ENCODE measurements around the gene CER1.

CER1 gene

DNA sequence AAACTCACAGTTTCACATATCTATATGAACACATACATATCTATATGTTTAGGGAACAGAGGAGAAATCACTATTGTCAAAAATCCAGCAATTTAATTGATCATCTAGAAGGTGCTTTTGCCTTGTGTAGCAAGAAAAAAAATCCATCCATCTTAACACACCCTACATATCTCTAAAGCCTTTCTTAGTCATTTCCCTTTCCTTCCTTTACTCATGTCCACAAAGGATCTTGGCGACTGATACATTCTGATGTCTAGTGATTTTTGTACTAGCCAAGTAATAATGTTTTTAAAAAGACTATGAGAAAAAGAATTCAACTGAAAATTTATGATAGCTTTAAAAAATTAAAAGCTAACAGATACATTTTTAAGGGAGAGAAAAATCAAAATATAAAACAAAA, 51.8 kb downstream of the CER1 start:
- peaks cover 5% of the 10 kb centered on the region for H3K79me2 ChIP-seq (ENCODE audit: insufficient read depth, low read length)
- TF ChIP-seq, protein P1, sequence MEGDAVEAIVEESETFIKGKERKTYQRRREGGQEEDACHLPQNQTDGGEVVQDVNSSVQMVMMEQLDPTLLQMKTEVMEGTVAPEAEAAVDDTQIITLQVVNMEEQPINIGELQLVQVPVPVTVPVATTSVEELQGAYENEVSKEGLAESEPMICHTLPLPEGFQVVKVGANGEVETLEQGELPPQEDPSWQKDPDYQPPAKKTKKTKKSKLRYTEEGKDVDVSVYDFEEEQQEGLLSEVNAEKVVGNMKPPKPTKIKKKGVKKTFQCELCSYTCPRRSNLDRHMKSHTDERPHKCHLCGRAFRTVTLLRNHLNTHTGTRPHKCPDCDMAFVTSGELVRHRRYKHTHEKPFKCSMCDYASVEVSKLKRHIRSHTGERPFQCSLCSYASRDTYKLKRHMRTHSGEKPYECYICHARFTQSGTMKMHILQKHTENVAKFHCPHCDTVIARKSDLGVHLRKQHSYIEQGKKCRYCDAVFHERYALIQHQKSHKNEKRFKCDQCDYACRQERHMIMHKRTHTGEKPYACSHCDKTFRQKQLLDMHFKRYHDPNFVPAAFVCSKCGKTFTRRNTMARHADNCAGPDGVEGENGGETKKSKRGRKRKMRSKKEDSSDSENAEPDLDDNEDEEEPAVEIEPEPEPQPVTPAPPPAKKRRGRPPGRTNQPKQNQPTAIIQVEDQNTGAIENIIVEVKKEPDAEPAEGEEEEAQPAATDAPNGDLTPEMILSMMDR (IDR thresholded peaks at IDR 0.05; ENCODE audit: low read length), result no peak
- no peak for TF ChIP-seq EZH2 (IDR thresholded peaks at IDR 0.05; ENCODE audit: borderline replicate concordance, low read length)
- no peak overlapping the region for H3K27ac ChIP-seq (ENCODE audit: low read depth, low read length, poor library complexity, severe bottlenecking)
- H3K4me3 ChIP-seq (ENCODE audit: low read depth, low read length, poor library complexity, severe bottlenecking), result no peak overlapping the region
- H3K9ac ChIP-seq (ENCODE audit: low read length), result no peak overlapping the region
- H3K9me3 ChIP-seq (ENCODE audit: low read length), result no peaks in the 10 kb centered on the region
- H4K20me1 ChIP-seq (ENCODE audit: insufficient read depth, low read length), result no peaks in the 10 kb centered on the region
- no peak overlapping the region for H3K4me2 ChIP-seq (ENCODE audit: low read length)
- no peaks in the 10 kb centered on the region for H3K4me1 ChIP-seq (ENCODE audit: insufficient read depth, low read length, severe bottlenecking)
- H3F3A ChIP-seq (ENCODE audit: insufficient read depth, low read length), result no peaks in the 10 kb centered on the region
- H3K36me3 ChIP-seq (ENCODE audit: insufficient read depth, low read length), result peaks cover 27% of the 10 kb centered on the region
- no peak overlapping the region for H2AFZ ChIP-seq (ENCODE audit: low read length)
- H3K27me3 ChIP-seq (ENCODE audit: insufficient read depth, low read length), result no peaks in the 10 kb centered on the region
- H3K9me2 ChIP-seq (ENCODE audit: low read depth, low read length), result no peaks in the 10 kb centered on the region
